Sigmoid colon (tissue), 4 donors: Measurements from ENCODE around the gene SIAH1.

Source experiments
- CTCF ChIP-seq, 4 experiments: fragments of 450-650 bp in 3 of 4; fragments of 200-600 bp in 1 of 4; IDR thresholded peaks; one replicate each; pipeline ENCODE4 v1.5.1; 2016 to 2019; ENCODE audit warnings: antibody characterized with exemption in 4 of 4, mild to moderate bottlenecking in 3 of 4, moderate library complexity in 2 of 4
- EP300 ChIP-seq, 4 donors: sonication (generic); formaldehyde crosslinking; IDR thresholded peaks; one replicate each; pipeline ENCODE4 v1.6.1; 2017; ENCODE audit warnings: antibody characterized with exemption in 4 of 4

GRCh38 chr16:48392407-48392806 is 7.2 kb upstream of the SIAH1 start:
- TF ChIP-seq CTCF (IDR thresholded peaks at IDR 0.05): no peak
- TF ChIP-seq EP300 (IDR thresholded peaks at IDR 0.05): no peak
